DOHH2 (cell line): ENCODE results near the gene SNHG17.

ENCODE experiments used
- H3F3A ChIP-seq: fragments of 200-600 bp; sonication (generic), shearing (Covaris generic); 2 replicates; pipeline ENCODE4 v1.6.0; 2016; ENCODE audit warnings: antibody characterized with exemption, mild to moderate bottlenecking; ENCODE audit not compliant: control insufficient read depth, insufficient read depth
- H3K27ac ChIP-seq: fragments of 200-600 bp; sonication (generic); 2 replicates; pipeline ENCODE4 v1.5.1; 2014; ENCODE audit warnings: low read depth, mild to moderate bottlenecking, low read length, moderate library complexity
- H3K27me3 ChIP-seq: fragments of 200-600 bp; sonication (generic); 2 replicates; pipeline ENCODE4 v1.6.1; 2014; ENCODE audit warnings: mild to moderate bottlenecking, low read length, mixed read lengths; ENCODE audit not compliant: control insufficient read depth
- H3K36me3 ChIP-seq: fragments of 200-600 bp; sonication (generic); 2 replicates; pipeline ENCODE4 v1.6.1; 2014; ENCODE audit warnings: mild to moderate bottlenecking, low read length, moderate library complexity, mixed read lengths; ENCODE audit not compliant: control insufficient read depth
- H3K4me1 ChIP-seq: fragments of 200-600 bp; sonication (generic); 2 replicates; pipeline ENCODE4 v1.6.1; 2014; ENCODE audit warnings: mild to moderate bottlenecking, low read length, mixed read lengths; ENCODE audit not compliant: control insufficient read depth
- H3K4me2 ChIP-seq: fragments of 200-600 bp; sonication (generic); 2 replicates; pipeline ENCODE4 v1.6.0; 2014; ENCODE audit warnings: mild to moderate bottlenecking, low read length, moderate library complexity
- H3K4me3 ChIP-seq: fragments of 200-600 bp; sonication (generic); 2 replicates; pipeline ENCODE4 v1.5.1; 2014; ENCODE audit warnings: mild to moderate bottlenecking, low read length, mixed read lengths
- H3K79me2 ChIP-seq: fragments of 200-600 bp; sonication (generic); 2 replicates; pipeline ENCODE4 v1.6.1; 2014; ENCODE audit warnings: mild to moderate bottlenecking, low read length, mixed read lengths; ENCODE audit not compliant: control insufficient read depth
- H3K9me2 ChIP-seq: fragments of 200-600 bp; sonication (generic); replicated peaks from 2 replicates; pipeline ENCODE4 v1.6.1; 2014; ENCODE audit warnings: mild to moderate bottlenecking, low read length, mixed read lengths; ENCODE audit not compliant: control insufficient read depth
- H3K9me3 ChIP-seq: fragments of 200-600 bp; sonication (generic); 2 replicates; pipeline ENCODE4 v1.6.1; 2014; ENCODE audit warnings: antibody characterized with exemption, low read length, mixed read lengths; ENCODE audit not compliant: control insufficient read depth, insufficient read depth
- H4K20me1 ChIP-seq: fragments of 200-600 bp; sonication (generic); 2 replicates; pipeline ENCODE4 v1.6.0; 2014; ENCODE audit warnings: low read depth, mild to moderate bottlenecking, antibody characterized with exemption, low read length, moderate library complexity; ENCODE audit not compliant: control insufficient read depth, insufficient read depth
- CTCF ChIP-seq: fragments of 200-600 bp; sonication (generic); IDR thresholded peaks from one replicate; pipeline ENCODE4 v1.5.1; 2014; ENCODE audit warnings: antibody characterized with exemption, mild to moderate bottlenecking, low read depth, low read length; ENCODE audit not compliant: poor library complexity, severe bottlenecking
- EZH2phosphoT487 ChIP-seq: fragments of 200-600 bp; sonication (generic); IDR thresholded peaks from 2 replicates; pipeline ENCODE4 v1.6.1; 2017; ENCODE audit warnings: borderline replicate concordance, mild to moderate bottlenecking, antibody characterized with exemption, low read length, moderate library complexity, mixed read lengths

SNHG17 gene

GRCh38 chr20:38423541-38423940, 11.6 kb downstream of the SNHG17 start:
- Histone ChIP-seq H3K36me3 (peaks cover 100% of the 10 kb centered on the region), H3K4me3 (no peak overlapping the region), H3K27ac (no peak overlapping the region), H3K4me1 (no peaks in the 10 kb centered on the region), H3K9me3 (no peaks in the 10 kb centered on the region), H3K4me2 (no peak overlapping the region), H4K20me1 (peaks cover 28% of the 10 kb centered on the region), H3K9me2 (no peaks in the 10 kb centered on the region), H3K27me3 (no peaks in the 10 kb centered on the region), H3F3A (peaks cover 24% of the 10 kb centered on the region), H3K79me2 (peaks cover 60% of the 10 kb centered on the region)
- TF ChIP-seq CTCF (no peak), EZH2phosphoT487 (no peak)

GRCh38 chr20:38421915-38422314, 13.2 kb downstream of the SNHG17 start:
- Histone ChIP-seq H3K79me2 (peaks cover 43% of the 10 kb centered on the region), H3K27me3 (no peaks in the 10 kb centered on the region), H3K9me3 (no peaks in the 10 kb centered on the region), H3K4me2 (no peak overlapping the region), H3K27ac (no peak overlapping the region), H3F3A (peaks cover 33% of the 10 kb centered on the region), H4K20me1 (peaks cover 17% of the 10 kb centered on the region), H3K4me1 (no peaks in the 10 kb centered on the region), H3K4me3 (no peak overlapping the region), H3K36me3 (peaks cover 94% of the 10 kb centered on the region), H3K9me2 (no peaks in the 10 kb centered on the region)
- TF ChIP-seq EZH2phosphoT487, result no peak
- TF ChIP-seq CTCF, result no peak

- Histone ChIP-seq H3K27ac (no peak overlapping the region), H3F3A (peaks cover 39% of the 10 kb centered on the region)
These were observed 14.6 kb downstream of the SNHG17 start for GRCh38 chr20:38420388-38421085.

More at GRCh38 chr20:38420388-38421085, 14.6 kb downstream of the SNHG17 start:
- Histone ChIP-seq H3K9me2 (no peaks in the 10 kb centered on the region), H3K4me2 (no peak overlapping the region), H3K36me3 (peaks cover 92% of the 10 kb centered on the region), H3K79me2 (peaks cover 30% of the 10 kb centered on the region), H3K9me3 (no peaks in the 10 kb centered on the region), H3K27me3 (no peaks in the 10 kb centered on the region), H4K20me1 (peaks cover 15% of the 10 kb centered on the region), H3K4me1 (no peaks in the 10 kb centered on the region), H3K4me3 (no peak overlapping the region)
- no peak for TF ChIP-seq EZH2phosphoT487
- TF ChIP-seq CTCF, result no peak
